Upper lobe of left lung (tissue), 6 donors: ENCODE measurements around the gene DLK1. TPM values are rescaled to one million over a fixed set of nuclear protein-coding genes. Genes with fewer than 3 reads are reported as not detected.

ENCODE experiments used
- ATAC-seq, 2 donors: fragments of 200-7000 bp; cut with Tn5 transposase; one replicate each; pipeline ENCODE4 v1.9.1; 2022; ENCODE audit warnings: mild to moderate bottlenecking in 2 of 2, moderate library complexity in 2 of 2; ENCODE audit not compliant: low FRiP score in 2 of 2
- DNase-seq, 2 donors: peaks; one replicate each; pipeline ENCODE4 v3.0.0-alpha.2; 2019 to 2020
- H3K27ac ChIP-seq, 4 donors: fragments of 200-600 bp; sonication (generic); one replicate each; pipeline ENCODE4 v1.5.1; 2016 to 2019
- H3K27me3 ChIP-seq, 4 donors: fragments of 200-600 bp; sonication (generic); one replicate each; pipeline ENCODE4 v1.5.1; 2017 to 2019
- H3K36me3 ChIP-seq, 4 donors: fragments of 200-600 bp; sonication (generic); one replicate each; pipeline ENCODE4 v1.5.1; 2016 to 2019
- H3K4me1 ChIP-seq, 4 donors: fragments of 200-600 bp; sonication (generic); one replicate each; pipeline ENCODE4 v1.5.1; 2018 to 2019
- H3K4me3 ChIP-seq, 4 donors: fragments of 200-600 bp; sonication (generic); one replicate each; pipeline ENCODE4 v1.5.1; 2017 to 2019; ENCODE audit warnings: mild to moderate bottlenecking in 2 of 4, moderate library complexity in 1 of 4
- H3K9me3 ChIP-seq, 4 donors: fragments of 200-600 bp; sonication (generic); one replicate each; pipeline ENCODE4 v1.5.1; 2018 to 2019
- EP300 ChIP-seq, 4 donors: sonication (generic); formaldehyde crosslinking; IDR thresholded peaks; one replicate each; pipeline ENCODE4 v1.5.1; 2017; ENCODE audit warnings: antibody characterized with exemption in 4 of 4, control low read depth in 2 of 4
- POLR2A ChIP-seq, 4 donors: fragments of 450-650 bp; IDR thresholded peaks; one replicate each; pipeline ENCODE4 v1.5.1; 2016 to 2017; ENCODE audit warnings: antibody characterized with exemption in 4 of 4, mild to moderate bottlenecking in 2 of 4
- POLR2AphosphoS5 ChIP-seq, 2 donors: sonication (generic); formaldehyde crosslinking; IDR thresholded peaks; one replicate each; pipeline ENCODE4 v1.5.1; 2017; ENCODE audit warnings: antibody characterized with exemption in 2 of 2
- WGBS, 2 donors: methylation state at CpG; one replicate each; pipeline ENCODE4 v1.1.5; 2017 to 2018; 5-methylcytosine and 5-hydroxymethylcytosine counted together
- total RNA-seq, 6 donors: library from RNA; depleted of rRNA in 4 of 6; stranded (reverse); fragments of >200 nt in 4 of 6; gene quantifications; one replicate each; pipeline versions ENCODE4 v1.1.0 to v1.2.1, GENCODE V29; 2016 to 2021
- TF ChIP-seq, protein P1 (sequence below), 6 experiments: fragments of 450-650 bp in 4 of 6; fragments of 200-600 bp in 2 of 6; sonication (generic) in 2 of 6; IDR thresholded peaks; one replicate each; pipeline ENCODE4 v1.5.1; 2016 to 2019; ENCODE audit warnings: antibody characterized with exemption in 6 of 6
- donor health status: DM: no; HTN: no; CAD: no; lungs with moderate emphysema.
- donor health status: DM: no; HTN: yes; CAD: no; lungs with severe emphysema.

Gene DLK1
- total RNA-seq, 6 donors from 2014 or later = 1.7 to 1.8 TPM; not detected in 4

DNA sequence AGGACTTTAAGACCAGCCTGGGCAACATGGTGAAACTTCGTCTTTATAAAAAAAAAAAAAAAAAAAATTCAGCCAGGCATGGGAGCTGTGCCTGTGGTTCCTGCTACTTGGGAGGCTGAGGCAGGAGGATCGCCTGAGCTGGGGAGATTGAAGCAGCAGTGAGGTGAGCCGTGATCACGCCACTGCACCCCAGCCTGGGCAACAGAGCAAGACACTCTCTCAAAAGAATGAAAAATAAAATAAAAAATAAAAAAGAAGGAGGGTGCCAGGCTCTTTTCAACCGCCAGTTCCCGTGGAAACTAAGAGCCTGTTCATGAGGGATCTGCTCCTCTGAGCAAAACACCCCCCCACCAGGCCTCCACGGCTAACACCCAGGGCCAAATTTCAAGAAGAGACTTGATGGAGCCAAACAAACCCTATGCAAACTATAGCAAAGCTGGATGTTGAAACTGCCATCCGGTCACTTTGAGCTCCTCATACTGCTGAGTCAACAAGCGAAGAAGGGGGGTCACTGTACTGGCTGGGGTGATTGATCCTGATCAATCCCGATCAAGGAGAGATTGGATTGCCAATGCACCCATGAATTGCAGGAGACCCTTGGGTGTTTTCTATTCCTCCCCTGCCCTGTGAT lies 23.4 kb downstream of the DLK1 start:
- ATAC-seq = no peak
- 89 to 90% methylated on average over 10 of the region's 10 CpGs for WGBS, 2 donors
- H3K9me3 ChIP-seq = no peaks in the 10 kb centered on the region

DNA sequence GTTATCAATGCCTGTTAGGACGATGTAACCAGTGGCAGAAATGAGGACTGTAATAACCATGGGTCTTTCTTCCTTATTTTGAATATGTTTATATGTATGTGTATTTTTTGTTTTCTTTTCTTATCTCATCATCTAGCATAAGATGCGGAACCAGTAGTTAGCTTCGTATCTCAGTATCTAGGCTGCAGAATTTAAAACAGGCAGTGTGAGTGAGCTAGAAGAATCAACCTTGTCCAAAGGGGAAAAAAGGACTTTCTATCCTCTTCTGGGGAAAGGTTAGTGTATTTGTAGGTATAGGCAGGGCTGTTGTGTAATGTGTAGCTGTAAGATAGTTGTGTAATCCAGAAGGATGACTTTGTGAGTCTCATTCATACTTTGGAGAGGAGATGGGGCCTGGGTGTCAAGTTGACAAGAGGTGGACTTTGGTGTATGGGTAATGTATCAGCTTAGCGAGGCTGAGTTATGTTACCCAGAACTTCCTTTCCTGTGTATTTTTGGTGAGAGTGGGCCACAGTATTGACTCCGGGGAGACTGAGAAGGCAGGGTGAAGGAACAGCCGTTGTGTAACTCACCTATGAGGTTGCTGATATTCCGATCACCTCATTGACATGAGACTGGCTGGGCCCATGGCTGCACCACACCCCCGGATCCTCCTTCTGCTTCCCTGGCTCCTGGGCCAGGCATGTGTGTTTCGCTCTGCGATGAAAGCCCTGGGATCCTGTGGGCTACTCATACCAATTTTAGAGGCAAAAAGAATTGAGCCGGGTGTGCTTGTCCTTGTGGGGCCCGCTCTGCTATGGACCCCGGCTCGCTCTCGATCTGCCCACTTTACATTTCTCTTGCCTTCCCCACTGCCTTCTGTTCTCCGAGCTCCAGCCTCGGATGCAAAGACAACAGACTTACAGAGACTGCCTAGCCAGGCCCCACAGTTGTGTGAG lies 24.3 kb downstream of the DLK1 start:
- Histone ChIP-seq H3K4me1 (peaks cover 0 to 3% (median 0%) of the 10 kb centered on the region in 4 donors), H3K27ac (no peak overlapping the region), H3K36me3 (no peaks in the 10 kb centered on the region), H3K4me3 (no peak overlapping the region), H3K9me3 (no peaks in the 10 kb centered on the region), H3K27me3 (no peaks in the 10 kb centered on the region)
- TF ChIP-seq POLR2A (IDR thresholded peaks at IDR 0.05) = no peak
- TF ChIP-seq EP300 (IDR thresholded peaks at IDR 0.05) = no peak
- no peak for TF ChIP-seq POLR2AphosphoS5 (IDR thresholded peaks at IDR 0.05)
- TF ChIP-seq, protein P1, sequence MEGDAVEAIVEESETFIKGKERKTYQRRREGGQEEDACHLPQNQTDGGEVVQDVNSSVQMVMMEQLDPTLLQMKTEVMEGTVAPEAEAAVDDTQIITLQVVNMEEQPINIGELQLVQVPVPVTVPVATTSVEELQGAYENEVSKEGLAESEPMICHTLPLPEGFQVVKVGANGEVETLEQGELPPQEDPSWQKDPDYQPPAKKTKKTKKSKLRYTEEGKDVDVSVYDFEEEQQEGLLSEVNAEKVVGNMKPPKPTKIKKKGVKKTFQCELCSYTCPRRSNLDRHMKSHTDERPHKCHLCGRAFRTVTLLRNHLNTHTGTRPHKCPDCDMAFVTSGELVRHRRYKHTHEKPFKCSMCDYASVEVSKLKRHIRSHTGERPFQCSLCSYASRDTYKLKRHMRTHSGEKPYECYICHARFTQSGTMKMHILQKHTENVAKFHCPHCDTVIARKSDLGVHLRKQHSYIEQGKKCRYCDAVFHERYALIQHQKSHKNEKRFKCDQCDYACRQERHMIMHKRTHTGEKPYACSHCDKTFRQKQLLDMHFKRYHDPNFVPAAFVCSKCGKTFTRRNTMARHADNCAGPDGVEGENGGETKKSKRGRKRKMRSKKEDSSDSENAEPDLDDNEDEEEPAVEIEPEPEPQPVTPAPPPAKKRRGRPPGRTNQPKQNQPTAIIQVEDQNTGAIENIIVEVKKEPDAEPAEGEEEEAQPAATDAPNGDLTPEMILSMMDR (IDR thresholded peaks at IDR 0.05) = no peak
- DNase-seq = peak in 1 of 2 donors; percentile 18
- no peak for ATAC-seq
- 85 to 89% methylated on average over 17 of the region's 17 CpGs for WGBS, 2 donors

More for the DNA sequence above, 23.4 kb downstream of the DLK1 start:
- no peaks in the 10 kb centered on the region for H3K27me3 ChIP-seq
- no peaks in the 10 kb centered on the region for H3K36me3 ChIP-seq
- peak in 1 of 2 donors; percentile 1 for DNase-seq
- TF ChIP-seq, protein P1 (IDR thresholded peaks at IDR 0.05) = no peak
- TF ChIP-seq POLR2AphosphoS5 (IDR thresholded peaks at IDR 0.05) = no peak
- H3K4me1 ChIP-seq = peaks cover 0 to 3% (median 0%) of the 10 kb centered on the region in 4 donors
- no peak overlapping the region for H3K27ac ChIP-seq
- H3K4me3 ChIP-seq = no peak overlapping the region

DNA sequence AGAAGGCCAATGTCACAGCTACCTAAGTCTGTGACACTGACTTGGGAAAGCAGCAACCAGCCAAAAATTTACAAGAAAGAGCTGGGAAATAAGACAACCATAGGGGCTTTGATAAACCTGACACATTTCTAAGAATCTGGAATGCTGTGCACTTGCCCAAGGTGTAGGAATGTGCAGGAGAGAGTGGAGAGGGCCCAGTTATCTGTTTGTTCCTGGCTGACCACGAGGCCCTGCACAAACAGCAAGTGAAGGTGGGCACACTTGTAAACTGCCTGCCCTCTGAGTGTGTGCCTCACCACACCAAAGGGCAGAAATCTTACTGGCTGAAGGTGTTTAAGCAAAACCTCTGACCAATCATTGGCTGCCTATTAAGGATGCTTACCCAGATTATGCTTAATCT lies 27.3 kb downstream of the DLK1 start:
- 44 to 53% methylated on average over 1 of the region's 1 CpG for WGBS, 2 donors
- no peak overlapping the region for H3K4me3 ChIP-seq
- no peaks in the 10 kb centered on the region for H3K9me3 ChIP-seq
- no peaks in the 10 kb centered on the region for H3K36me3 ChIP-seq
- DNase-seq = peak in 1 of 2 donors; percentile 2
- H3K27ac ChIP-seq = no peak overlapping the region
- no peaks in the 10 kb centered on the region for H3K4me1 ChIP-seq
- no peaks in the 10 kb centered on the region for H3K27me3 ChIP-seq
- no peak for ATAC-seq
- TF ChIP-seq POLR2AphosphoS5 (IDR thresholded peaks at IDR 0.05) (no peak), EP300 (IDR thresholded peaks at IDR 0.05) (no peak), POLR2A (IDR thresholded peaks at IDR 0.05) (no peak)
- TF ChIP-seq, protein P1 (IDR thresholded peaks at IDR 0.05) = no peak

DNA sequence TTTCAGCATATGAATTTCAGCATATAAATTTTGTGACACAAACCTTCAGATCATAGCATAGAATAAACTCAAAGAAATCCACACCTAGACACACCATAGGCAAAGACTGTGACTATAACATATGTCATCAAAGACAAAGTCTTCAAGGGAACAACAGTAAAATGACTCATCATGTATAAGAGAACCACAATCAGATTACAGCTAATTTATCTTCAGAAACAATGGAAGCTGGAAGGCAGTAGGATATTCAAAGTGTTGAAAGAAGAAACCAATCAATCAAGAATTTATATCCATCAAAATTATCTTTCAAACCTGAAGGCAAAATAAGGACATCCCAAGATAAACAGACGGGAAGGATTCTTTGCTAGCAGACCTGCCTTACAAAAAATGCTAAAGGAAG lies 29.0 kb downstream of the DLK1 start:
- H3K4me1 ChIP-seq = no peaks in the 10 kb centered on the region
- no peak for DNase-seq
- TF ChIP-seq EP300 (IDR thresholded peaks at IDR 0.05) (no peak), POLR2AphosphoS5 (IDR thresholded peaks at IDR 0.05) (no peak), POLR2A (IDR thresholded peaks at IDR 0.05) (no peak)
- TF ChIP-seq, protein P1 (IDR thresholded peaks at IDR 0.05) = no peak
- H3K27ac ChIP-seq = no peak overlapping the region
- WGBS, 2 donors = 53 to 70% methylated on average over 1 of the region's 1 CpG
- H3K9me3 ChIP-seq = no peaks in the 10 kb centered on the region
- no peaks in the 10 kb centered on the region for H3K27me3 ChIP-seq
- no peak for ATAC-seq
- no peaks in the 10 kb centered on the region for H3K36me3 ChIP-seq
- H3K4me3 ChIP-seq = no peak overlapping the region
